NCI-H226 (cell line): Measurements from ENCODE around the gene MSMB.

ENCODE experiments used
- DNase-seq: peaks from one replicate; pipeline ENCODE4 v3.0.0-alpha.2; 2015

Gene MSMB

DNA sequence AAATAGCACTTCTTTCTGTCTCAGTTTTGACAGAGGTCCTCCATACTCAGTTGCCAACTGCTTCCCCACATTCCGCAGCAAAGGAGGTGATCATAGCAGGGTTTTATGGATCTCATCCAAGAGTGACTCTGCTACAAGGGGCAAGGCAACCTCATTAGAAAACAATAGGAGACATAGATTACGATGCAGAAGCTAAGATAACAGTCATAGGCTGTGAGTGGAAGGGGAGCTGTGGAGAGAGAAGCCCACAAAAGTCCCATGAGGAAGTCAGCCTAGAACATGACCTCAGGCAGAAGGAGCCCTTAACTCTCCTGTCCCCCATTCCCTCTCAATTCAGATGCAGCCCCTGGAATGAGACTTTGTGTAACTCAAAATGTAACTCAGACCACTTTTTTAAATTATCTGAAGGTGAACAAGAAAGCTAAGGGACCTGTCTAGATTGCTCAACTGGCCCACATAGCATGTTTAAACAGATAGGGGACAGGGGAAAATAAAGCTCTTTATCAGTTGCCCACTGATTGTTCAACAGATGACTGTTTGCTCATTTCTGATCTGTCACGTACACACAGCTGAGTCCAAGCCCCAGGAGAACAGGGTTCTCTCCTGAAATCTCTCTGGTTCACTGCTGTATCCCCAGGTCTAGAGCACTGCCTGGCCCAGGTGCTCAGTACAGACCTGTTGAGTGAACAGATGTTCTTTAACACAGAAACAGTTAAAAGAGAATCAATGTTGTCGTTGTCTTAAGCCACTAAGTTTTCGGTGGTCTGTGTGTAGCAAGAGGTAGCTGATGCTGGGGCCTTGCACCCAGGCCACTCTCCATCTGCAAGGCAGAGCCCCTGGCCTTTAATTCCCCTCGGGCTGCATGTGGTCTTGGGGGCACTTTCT is 14.2 kb downstream of the MSMB start:
- no peak for DNase-seq

DNA sequence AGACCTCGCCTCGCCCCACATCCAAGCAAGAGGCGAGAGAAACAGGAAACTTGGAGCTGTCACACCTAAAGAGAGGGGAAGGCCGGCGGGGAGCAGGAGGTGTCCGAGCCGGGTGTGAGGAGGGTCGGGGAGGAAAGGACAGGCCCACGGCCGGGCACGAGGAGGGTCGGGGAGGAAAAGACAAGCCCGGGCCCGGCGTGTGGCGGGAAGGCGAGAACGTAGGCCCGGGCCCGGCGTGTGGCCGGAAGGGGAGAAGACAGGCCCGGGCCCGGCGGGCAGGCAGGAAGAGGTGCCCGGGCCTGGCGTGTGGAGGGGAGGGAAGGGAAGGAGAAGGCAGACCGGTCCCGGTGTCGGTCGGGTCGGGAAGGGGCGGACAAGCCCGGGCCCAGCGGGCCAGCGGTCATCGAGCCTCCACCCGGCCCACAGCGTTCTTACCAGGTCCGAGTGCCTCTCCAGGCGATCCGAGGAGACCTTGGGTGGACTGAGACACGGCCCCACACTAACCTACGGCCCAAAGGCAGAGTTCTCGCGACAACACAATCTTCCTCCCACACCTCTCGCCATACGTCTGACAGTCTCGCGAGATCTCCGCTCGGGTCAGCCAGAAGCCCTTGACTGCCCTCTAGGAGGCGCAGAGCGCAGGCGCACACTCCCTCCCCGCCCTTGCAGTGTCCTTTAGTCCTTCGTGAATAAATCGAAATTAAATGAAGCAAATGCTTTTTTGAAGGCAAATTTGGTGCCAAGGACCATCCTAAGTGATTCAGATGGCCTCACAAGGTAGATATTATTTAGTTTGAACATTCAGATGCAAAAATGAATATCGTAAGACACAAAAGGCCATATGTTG is 15.8 kb downstream of the MSMB start, which contains the start of gene NCOA4:
NCOA4 (minus strand) TSS at position 533 of the 847 bp plus-strand sequence. CDS start 13,943 bp downstream, outside the sequence.
- DNase-seq, result peak; percentile 93

DNA sequence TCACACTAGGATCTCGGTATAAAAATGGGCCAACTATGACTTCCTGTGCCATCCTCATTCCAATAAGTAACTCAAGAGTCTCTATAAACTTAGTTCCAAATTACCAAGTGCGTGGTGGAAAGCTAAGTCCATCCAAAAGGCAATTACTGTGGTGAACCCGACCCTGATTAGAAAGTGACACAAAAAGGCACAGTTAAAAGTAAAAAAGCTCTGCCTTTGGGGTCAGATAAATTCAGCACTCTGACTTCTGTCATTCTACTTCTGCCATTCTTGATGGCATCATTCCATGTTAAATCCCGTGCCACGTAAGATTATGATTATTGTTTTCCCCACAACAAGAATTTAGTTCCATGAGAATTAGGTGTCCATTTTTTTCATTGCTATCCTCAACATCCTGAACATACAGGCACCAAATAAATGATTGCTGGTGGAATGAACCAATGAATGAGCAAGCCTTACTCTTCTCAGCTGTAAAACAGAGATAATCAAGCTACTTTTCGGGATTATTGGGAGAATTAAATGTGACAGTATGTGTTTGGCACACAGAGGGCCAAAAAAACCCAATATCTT is 16.5 kb downstream of the MSMB start:
- DNase-seq, result no peak

- DNase-seq, result peak; percentile 46
These were observed 17.2 kb downstream of the MSMB start for GRCh38 chr10:46028584-46029460.

DNA sequence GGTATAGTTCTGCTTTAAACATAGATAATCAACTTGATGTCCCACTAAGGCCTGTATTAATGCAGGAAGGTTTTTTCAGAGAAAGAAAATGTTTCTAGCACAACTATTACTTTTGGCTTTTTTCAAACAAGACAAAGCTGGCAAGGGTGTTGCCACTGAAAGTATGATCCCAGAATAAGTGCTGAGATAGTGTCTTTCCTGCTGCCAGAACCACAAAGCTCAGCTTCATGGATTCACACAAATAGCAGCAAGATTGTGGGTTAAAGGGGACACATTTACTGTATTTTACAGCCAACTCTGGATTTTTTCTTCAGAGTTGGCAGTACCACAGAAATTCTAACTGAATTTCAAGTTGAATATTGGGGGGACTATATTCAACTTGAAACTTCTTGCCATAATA is 20.0 kb downstream of the MSMB start:
- no peak for DNase-seq

GRCh38 chr10:46025406-46025805 is 20.7 kb downstream of the MSMB start:
- DNase-seq, result no peak

DNA sequence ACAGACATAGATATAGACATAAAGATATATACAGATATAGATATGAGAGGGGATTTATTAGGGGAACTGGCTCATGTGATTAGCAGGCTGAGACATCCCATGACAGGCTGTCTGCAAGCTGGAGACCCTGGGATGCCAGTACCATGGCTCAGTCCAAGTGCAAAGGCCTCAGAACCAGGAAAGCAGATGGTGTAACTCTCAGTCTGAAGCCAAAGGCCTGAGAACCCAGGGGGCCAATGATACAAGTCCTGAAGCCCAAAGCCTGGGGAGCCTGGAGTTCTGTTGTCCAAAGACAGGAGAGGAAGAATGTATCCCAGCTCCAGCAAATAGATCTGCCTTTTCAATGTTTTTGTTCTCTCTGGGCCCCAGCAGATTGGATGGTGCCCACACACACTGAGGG is 21.1 kb downstream of the MSMB start:
- no peak for DNase-seq

DNA sequence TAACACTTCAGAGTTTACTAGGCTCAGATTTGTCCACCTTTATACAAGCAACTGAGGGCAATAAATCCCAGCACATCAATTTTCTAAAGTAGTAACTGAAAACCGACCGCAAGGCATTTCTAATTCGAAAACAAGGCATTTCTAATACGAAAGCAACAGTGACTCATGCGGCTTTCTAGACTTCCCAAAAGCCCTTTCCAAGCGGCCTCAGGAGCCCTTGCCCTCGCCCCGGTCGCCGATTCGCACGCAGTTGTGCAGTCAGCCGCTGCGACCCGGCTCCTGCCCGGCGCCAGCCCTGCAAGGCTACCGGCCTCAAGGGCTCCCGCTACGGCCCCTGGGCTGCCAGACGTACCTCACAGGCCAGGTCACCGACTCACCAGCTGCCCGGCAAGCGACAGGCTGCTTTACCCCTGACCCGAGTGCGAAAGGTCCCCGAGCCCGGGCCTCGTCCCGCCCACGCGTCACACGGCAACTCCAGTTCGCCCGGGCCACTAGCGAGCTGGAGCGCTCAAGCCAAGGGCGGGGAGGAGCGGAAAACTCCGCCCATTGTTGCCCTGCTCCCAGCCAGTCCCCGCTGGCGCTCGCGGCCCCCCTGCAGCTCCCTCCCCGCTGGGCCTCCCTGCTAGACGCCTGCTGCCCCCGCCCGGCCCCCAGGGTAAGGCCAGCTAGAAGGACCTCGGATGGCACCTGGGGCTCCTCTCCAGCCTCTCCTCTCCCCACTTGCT is 22.9 kb downstream of the MSMB start:
- DNase-seq, result peak; percentile 93

DNA sequence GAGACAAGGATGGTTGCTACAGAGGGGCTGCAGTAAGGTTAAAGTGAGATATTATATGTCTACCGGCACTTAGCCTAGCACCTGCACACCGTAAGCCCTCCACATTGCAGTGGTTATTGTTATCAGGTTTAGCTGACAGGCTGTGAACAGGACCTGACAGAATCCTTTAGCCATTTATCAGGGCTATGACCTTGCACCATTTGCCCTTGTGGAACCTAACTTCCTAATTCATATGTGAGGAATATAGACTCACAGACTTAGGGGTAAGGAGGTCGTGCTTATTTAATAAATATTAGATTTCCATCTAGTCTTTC is 25.8 kb downstream of the MSMB start:
- DNase-seq, result no peak

DNA sequence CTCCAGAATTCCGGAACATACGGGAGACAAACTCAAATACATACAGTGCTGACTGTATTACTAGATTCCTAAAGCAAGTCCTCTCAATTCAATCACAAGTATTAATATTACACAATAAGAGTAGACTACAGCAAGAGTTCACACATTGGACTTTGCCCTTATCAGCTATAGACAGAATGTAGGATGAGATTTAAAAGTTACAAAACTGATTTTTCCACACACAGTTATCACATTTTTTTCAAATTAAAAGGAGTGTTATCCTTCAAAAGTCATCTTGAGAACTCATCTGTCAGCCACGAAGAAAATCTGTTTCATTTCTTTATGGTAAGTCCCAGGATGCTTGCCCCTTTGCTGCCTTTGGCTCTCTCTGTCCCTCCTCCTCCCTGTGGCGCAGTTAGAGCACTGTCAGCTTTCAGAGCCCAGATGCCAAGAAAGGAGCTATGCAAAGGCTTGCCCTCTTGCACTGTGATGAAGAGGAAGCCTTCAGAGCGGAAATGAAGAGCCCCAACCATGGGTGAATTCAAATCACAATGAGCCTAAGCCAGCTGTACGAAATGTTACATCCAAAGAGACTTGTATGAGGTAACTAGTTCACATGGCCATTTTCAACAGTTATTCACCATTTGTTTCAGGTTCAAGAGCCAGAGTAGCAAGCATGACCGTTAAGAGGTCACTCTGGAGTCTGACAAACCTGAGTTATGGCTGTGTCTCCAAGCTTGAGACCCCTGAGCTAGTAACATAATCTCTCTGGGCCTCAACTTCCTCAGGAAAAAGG is 26.3 kb downstream of the MSMB start:
- no peak for DNase-seq

DNA sequence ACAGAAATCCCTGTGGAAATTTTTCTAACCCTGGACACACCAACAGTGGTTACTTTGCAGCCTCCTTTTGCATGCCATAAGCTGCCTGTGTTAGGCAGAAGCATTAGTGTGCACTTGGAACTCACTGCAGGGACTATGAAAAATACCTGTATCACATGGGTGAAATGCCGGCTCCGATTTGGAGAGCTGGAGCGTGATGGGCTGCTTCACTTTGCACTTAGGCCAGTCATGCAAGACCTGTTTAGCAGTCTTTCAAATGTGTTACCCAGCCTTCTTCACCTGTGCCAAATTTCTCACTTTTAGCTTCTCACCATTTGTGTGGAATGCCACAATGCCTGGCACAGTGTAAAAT is 26.9 kb downstream of the MSMB start:
- no peak for DNase-seq

GRCh38 chr10:46018453-46019176 is 27.5 kb downstream of the MSMB start:
- DNase-seq, result peak; percentile 76

DNA sequence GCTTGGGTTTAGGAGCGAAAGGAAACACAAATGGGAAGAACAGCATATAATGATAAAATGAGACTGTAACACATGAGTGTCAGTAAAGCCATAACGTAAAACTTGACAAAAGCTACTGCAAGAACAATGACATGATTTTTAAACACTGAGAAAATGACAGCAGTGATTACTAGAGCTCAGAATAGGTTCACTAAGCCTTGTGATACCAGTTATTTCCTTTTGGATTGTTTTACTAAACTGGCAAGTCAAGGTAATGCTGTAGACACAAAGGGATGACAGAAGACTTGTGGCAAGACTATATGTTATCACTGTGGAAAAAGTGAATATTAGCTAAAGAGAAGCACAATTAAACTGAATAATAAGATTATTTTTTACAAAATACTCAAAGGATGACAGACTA is 28.3 kb downstream of the MSMB start:
- DNase-seq, result no peak

- no peak for DNase-seq
These were observed 29.3 kb downstream of the MSMB start for GRCh38 chr10:46016811-46017210.

DNA sequence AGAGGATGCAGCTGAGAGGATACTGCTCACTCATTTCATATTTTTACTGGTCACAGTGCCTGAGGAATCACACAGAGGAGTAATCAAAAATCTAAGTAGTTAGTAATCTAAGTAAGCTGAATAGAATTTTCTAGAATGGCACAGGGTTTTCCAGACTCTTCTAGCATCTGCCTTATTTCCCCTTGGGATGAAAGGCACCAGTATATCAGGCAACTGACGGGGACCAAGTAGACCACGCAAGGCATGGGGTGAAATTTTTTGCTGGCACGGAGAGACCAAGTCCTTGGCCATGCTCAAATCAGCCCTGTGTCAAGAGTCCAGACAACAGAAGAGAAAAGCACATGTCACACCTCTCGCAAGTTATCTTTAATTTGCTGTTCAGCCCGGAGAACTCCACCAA is 29.9 kb downstream of the MSMB start:
- DNase-seq, result no peak

GRCh38 chr10:46014683-46015405 is 31.2 kb downstream of the MSMB start:
- no peak for DNase-seq

- no peak for DNase-seq
These were observed 31.9 kb downstream of the MSMB start for GRCh38 chr10:46014206-46014605.

- DNase-seq, result no peak
These were observed 33.3 kb downstream of the MSMB start for GRCh38 chr10:46012746-46013145.

- no peak for DNase-seq
These were observed 39.9 kb downstream of the MSMB start for GRCh38 chr10:46006219-46006618.

DNA sequence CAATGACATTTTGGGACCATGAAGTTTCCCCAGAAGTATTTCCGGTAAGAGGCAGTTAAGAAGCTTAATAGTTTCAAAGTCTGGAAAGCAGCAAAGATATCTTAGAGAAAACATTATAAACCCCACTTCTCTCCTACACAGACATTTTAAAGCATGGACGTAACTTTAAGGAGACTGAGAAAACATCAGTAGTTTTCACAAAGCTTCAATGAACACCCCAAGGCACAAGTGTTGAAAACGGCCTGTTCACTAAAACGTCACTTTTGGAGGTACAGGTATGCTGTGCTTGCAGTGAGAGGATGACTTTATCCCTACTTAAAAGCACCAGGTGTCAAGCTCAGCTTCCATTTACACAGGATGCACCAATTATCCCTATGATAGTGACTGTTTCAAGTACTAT is 40.7 kb downstream of the MSMB start:
- no peak for DNase-seq
